Mucosa of gallbladder (tissue), 1 donor: ENCODE data around the gene P2RY8. TPM values are rescaled to one million over a fixed set of nuclear protein-coding genes. Genes with fewer than 3 reads are reported as not detected.
A peak's percentile ranks its signal among the peaks of the same experiment; 100 is the strongest.
"Not testable (repeated sequence)": the region's sequence is repeated elsewhere in the genome, so short reads cannot be mapped to it uniquely, and the experiment has no call there.

Source experiments
- DNase-seq: peaks from one replicate; pipeline ENCODE4 v3.0.0-alpha.2; 2020; ENCODE audit warnings: low spot score
- total RNA-seq: library from RNA; stranded (reverse); gene quantifications from one replicate; pipeline ENCODE4 v1.2.1, GENCODE V29; 2021
- donor health status: DM: no; HTN: no; CAD: no.

P2RY8 gene
- total RNA-seq, 1 donor from 2014 or later, result 2.3 TPM

DNA sequence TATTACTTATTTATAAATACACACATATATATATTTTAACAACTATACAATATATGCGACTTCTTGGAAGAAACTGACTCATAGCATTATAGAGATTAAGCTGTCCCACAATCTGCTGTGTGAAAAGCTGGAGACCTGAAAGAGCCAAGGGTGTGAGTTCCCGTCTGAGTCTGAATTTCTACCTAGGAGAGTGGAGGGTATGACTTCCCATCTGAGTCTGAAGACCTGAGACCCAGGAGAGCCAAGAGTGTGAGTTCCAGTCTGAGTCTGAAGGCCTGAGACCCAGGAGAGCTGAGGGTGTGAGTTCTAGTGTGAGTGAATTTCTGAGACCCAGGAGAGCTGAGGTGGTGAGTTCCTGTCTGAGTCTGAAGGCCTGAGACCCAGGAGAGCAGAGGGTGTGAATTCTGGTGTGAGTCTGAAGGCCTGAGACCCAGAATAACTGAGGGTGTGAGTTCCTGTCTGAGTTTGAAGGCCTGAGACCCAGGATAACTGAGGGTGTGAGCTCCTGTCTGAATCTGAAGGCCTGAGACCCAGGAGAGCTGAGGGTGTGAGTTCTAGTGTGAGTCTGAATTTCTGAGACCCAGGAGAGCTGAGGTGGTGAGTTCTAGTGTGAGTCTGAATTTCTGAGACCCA, 8.9 kb upstream of the P2RY8 start:
- no peak for DNase-seq

DNA sequence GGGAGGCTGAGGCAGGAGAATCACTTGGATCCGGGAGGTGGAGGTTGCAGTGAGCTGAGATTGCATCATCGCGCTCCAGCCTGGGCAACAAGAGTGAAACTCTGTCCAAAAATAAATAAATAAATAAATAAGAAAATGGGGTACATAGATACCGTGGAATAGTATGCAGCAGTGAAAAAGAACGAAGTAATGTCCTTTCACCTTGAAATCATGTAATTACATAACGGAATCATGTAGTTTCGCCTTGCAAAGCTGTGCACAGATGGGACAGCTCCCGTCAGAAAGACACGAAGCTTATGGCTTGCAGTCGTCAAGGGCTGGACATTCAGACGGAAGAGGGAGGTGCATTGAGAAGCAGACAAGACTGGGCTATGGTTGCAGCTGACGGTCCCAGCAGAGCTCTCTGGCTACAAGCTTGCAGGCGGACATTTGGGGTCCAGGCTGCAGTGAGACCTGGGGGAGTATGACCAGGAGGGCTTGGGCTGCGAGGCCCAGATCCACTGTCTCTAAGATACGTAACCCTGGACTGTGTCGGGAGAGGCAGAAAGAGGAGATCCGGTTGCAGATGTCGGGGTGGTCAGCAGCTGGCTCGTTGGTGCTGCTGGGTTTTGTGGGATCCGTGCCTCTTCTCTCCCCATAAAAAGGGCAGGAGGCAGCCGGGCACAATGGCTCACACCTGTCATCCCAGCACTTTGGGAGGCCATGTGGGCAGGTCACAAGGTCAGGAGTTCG, 6.2 kb upstream of the P2RY8 start:
- DNase-seq, result peak; percentile 4

DNA sequence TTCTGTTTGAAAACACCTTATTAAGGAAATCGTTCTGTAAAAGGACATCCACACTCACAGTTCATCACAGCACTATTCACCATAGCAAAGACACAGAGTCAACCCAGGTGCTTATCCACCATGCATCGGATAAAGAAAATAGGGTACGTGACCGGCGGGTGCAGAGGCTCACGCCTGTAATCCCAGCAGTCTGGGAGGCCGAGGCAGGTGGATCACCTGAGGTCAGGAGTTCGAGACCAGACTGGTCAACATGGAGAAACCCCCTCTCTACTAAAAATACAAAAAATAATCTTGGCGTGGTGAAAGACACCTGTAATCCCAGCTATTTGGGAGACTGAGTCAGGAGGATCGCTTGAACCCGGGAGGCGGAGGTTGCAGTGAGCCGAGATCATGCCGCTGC, 2.2 kb upstream of the P2RY8 start:
- not testable (repeated sequence) for DNase-seq

DNA sequence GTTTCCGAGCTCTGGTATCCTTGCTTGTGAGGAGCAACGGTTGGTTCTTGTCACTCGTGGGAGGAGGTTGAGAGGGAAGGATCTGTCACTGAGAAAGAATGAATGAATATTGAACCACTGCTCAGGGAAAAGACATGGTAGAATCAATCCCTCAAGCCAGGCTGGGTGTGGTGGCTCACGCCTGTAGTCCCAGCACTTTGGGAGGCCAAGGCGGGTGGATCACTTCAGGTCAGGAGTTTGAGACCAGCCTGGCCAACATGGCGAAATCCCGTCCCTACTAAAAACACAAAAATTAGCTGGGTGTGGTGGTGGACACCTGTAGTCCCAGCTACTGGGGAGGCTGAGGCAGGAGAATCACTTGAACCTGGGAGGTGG, 718 bp upstream of the P2RY8 start:
- not testable (repeated sequence) for DNase-seq

DNA sequence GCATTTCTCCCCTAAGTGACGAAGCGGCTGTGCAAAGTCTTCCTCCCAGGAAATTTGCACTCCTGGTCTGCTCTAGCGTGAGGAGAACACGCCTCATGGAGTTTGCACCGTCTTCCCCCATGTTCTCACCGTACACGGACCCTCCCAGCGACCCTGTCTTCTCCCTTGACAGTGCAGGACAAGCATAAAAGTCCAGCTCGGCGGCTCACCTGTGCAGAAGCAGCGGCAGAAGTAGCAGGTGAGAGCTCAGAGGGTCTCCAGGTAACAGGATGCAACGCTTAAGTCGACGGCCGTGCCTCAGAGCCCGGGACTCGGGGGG, 314 bp downstream of the P2RY8 start:
- DNase-seq, result no peak

DNA sequence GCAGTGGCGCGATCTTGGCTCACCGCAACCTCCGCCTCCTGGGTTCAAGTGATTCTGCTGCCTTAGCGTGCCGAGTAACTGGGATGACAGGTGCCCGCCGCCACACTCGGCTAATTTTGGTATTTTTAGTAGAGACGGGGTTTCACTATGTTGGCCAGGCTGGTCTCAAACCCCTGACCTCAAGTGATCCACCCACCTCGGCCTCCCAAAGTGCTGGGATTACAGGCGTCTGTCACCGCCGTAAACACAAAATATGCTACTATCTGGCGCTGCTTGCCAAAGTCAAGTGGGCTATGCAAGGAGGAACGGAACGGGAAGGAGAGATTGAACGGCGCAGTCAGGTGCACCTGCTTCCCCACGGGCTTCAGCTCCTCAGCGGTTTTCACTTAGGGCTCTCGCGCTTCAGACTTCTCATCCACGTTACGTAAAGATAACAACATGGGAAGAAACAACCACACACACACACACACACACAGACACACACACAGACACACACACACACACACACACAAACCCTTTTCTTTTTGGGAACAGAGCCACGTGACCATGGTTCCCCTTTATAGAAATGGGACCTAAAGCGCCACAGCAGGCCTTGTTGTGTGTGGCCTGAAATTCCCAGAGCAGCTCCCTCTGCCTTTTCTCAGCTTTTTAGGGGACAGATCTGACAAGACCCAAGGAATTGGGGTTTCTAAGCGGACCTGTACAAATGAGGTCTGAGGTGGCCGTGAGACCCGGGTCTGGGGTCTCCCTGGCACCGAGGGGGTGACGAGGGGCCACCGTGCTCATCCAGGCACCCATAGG, 1.5 kb downstream of the P2RY8 start:
- peak; percentile 40 for DNase-seq

DNA sequence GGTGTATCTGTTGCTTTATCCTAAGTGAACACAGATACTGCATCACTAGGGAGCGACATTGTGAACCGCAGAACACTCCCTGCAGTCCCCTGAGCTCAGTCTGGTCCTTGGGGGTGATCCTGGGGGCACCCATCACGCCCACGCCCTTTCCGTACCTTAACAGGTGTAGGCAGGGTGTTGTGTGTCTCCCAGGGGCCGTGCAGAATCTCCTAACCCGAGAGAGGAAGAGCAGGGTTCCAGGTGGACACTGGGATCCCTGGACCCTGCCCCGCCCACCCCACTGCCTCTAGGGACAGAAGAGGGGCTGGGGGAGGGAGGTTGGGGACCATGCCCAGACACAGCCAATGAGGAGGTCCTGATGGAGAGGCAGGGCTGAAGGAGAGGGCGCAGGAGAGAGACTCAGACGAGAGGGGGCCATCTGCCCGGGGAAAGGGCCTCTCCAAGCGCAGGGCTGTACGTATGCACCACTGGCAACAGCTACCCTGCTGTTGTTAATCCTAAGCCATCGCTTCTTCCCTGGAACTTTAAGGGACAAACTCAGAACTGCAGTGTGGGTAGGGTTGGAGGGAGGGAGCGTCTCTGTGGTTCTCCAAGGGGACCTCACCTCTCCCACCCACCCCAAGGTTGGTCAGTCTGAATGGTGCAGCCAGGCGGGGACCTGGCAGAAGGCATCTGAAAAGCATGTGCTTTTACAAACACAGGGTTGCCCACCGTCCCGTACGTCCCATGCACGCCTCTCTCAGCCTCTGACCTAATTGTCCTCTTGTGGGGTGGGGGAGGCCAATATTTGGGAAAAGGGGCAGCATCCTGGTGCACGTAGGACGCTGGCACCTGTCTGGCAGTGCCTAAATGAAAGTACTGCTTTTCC, 2.5 kb downstream of the P2RY8 start:
- no peak for DNase-seq

DNA sequence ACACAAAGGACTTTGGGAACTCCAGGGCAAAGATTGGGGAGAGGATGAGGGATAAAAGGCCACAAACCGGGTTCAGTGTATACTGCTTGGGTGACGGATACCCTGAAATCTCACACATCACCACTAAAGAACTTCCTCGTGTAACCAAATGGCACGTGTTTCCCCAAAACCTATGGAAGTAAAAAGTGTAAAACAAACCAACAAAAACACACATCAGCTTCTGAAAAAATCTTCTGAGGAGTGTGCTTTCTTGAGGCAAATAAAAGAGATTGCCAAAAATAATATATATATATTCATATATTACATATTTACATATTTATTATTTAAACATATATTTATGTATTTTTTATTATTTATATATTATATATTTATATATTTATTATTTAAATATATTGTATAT, 3.9 kb downstream of the P2RY8 start:
- no peak for DNase-seq

DNA sequence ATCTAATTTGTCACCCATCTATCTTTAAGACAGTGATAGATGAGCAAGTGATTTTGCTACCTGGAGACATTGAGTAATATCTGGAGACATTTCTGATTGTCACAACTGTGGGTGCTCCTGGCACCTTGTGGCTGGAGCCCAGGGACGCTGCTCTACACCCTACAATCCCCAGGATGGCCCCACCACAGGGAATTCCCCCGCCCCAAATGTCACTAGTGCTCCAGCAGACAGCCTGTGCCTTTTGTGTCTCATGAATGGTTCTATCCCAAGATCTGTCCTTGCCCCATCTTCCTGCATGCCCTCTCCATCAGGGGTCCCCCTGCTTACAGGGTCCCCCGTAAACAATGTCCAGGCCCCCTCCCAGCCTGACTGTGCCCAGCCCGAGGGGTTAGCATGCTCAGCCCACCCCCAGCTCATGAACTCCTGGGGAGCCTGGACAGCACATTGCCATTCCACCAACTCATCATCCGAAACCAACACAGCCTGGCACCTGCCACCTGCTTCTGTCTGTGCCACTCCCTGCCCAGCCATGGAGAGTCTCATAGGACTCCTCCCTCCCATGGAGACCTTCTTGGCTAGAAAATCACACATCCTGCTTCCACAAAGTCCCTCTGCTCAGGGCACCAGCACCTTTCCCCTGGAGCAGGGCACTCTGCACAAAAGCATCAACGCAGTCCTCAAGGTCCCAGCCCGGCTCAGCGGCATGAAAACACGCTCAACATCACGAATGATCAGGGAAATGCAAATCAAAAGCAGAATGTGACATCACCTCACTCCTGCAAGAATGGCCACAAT, 5.7 kb downstream of the P2RY8 start:
- peak; percentile 5 for DNase-seq

DNA sequence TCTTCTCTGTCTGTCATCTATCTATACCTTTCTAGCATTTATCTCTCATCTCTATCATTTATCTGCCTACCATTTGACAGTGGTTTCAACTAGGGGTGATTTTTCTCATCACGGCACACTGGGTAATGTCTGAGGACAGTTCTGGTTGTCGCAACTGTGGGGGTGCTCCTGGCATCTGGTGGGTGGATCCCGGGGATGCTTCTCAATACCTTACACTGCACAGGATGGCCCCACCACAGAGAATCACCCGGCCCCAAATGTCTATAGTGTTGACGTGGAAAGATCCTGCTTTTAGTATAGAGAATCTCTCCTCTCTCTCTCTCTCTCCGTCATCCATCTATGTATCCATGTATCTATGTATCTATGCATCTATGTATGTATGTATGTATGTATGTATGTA, 7.2 kb downstream of the P2RY8 start:
- no peak for DNase-seq

DNA sequence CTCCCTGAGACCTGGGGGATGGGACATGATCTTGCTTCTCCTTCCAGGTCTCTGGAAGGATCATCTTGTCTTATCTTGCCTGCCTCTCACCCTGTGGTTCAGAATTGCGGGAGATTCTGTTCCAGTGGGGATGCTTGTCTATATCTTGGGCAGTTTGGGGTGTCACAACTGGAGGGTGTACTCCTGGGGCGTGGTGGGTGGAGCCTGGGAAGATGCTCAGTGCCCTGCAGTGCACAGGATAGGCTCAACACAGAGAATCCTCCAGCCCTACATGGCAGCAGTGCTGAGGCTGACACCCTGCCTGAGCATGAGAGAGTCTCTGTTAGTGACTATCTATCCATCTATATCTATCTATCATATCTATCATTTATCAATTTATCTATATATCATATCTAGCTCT, 7.7 kb downstream of the P2RY8 start:
- DNase-seq, result no peak

DNA sequence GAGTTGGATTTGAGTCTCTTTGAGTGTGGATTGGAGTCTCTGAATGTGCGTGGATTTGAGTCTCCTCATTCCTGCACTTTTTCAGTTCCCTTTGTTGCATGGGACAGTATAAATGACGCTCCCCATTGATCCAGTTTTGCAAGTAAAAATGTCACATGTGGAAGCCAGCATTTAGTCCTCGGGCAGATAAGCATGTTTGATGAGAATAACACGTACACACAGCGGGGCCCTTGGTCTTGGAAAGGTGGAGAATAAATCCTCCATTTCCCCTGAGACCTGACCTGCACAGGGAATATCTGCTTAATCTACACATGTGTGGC, 8.1 kb downstream of the P2RY8 start:
- no peak for DNase-seq

DNA sequence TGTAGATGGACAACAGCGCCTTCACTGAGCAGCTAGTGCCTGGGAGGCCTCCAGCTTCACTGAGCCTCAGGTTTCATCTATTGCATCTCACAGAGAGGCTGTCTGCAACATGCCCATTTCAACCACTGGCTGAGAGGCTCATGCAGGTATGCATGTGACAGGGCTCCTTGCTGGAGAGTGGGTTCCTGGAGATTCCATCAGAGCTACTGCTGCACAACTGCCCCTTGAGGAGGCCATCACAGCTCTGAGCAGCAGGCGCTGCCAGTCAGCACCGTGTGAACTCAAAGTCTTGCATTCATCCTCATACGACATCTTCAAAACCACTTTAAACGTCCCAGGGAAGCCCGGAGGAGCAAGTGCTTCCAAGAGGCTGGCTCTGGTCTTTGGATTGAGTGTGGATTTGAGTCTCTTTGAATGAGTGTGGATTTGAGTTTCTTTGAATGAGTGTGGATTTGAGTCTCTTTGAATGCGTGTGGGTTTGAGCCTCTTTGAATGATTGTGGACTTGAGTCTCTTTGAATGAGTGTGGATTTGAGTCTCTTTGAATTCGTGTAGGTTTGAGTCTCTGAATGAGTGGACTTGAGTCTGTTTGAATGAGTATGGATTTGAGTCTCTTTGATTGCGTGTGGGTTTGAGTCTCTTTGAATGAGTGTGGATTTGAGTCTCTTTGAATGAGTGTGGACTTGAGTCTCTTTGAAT, 8.7 kb downstream of the P2RY8 start:
- DNase-seq, result no peak

DNA sequence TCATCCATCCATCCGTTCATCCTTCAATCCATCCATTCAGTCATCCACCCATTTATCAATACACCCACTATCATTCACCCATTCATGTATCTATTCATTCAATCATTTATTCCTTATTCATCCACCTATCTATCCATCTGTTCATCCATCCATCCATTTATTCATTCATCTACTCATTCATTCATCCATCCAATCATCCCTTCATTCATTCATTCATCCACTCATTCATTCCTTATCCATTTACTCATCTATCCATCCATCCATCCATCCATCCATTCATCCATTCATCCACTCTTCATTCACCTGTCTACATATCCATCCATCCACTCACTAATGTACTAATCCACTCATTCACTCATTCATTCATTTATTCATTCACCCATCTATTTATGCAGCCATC, 9.5 kb downstream of the P2RY8 start:
- no peak for DNase-seq

DNA sequence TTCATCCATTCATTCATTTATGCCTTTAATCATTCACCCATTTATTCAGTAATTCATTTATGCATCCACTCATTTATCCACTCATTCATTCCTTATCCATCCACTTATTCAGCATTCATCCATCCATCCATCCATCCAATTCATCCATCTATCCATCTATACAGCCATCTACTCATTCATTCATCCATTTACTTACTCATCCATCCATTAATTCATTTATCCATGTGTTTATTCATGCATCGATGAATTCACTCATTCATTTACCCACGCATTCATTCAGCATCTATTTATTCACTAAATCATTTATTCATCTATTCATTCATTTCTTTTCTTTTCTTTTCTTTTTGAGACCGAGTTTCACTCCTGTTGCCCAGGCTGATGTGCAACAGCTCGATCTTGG, 10.4 kb downstream of the P2RY8 start:
- no peak for DNase-seq

DNA sequence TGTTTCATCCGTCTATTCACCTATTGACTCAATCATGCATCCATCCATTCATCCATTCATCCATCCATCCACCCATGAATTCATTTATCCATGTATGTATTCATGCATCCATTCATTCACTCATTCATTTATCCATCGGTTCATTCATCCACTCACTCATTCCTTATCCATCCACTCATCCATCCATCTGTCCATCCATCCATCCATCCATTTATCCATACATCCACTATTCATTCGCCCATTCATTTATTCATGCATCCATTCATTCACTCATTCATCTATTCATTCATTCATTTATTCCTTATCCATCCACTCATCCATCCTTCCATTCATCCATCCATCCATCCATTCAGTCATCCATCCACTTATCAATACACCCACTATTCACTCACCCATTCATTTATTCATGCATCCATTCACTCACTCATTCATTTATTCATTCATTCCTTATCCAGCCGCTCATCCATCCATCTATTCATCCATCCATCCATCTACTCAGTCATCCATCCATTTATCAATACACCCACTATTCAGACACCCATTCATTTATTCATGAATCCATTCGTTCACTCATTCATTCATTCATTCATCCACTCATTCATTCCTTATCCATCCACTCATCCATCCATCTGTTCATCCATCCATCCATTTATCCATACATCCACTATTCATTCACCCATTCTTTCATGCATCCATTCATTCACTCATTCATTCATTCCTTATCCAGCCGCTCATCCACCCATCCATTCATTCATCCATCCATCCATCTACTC, 11.2 kb downstream of the P2RY8 start:
- no peak for DNase-seq

DNA sequence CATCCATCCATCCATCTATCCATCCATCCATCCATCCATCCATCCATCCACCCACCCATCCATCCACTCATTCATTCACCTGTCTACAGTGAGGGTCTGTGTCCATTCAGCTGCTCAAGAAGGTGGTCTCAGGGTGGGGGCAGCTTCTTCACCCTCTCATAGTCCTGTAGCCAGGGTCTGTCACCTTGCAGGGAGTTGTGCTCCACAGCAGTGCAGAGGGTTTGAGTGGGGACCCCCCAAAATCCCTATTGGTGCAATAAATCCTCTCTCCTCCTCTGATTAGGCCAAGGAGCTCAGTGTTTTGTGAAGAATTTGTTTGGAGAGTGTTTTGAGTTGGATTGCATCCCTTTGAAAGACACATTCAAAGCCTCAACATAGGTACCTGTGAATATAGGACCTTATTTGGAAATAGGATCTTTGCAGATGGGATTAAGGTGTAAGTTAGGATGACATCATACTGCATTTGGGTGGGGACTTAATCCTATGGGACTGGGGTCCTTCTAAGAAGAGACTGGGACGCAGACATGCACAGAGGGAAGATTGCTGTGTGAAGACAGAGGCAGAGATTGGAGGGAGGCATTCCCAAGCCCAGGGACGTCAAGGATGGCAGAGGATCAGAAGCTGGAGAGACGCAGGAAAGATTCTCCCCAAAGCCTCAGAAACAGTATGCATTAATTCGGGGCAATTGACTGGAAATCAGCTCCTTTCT, 12.0 kb downstream of the P2RY8 start:
- no peak for DNase-seq

DNA sequence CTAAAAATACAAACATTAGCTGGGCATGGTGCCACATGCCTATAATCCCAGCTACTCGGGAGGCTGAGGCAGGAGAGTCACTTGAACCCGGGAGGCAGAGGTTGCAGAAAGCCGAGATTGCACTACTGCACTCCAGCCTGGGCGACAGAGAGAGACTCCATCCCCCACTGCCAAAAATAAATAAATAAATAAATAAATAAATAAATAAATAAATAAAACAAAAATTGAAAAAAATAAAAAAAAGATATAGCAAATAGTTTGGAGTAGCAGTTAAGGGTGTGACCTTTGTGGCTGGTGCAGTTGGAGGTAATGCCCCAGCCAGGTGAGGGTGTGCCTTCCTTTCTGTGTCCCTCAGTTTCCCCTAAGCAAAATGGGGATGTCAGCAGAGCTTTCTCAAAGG, 14.1 kb downstream of the P2RY8 start:
- DNase-seq, result not testable (repeated sequence)

DNA sequence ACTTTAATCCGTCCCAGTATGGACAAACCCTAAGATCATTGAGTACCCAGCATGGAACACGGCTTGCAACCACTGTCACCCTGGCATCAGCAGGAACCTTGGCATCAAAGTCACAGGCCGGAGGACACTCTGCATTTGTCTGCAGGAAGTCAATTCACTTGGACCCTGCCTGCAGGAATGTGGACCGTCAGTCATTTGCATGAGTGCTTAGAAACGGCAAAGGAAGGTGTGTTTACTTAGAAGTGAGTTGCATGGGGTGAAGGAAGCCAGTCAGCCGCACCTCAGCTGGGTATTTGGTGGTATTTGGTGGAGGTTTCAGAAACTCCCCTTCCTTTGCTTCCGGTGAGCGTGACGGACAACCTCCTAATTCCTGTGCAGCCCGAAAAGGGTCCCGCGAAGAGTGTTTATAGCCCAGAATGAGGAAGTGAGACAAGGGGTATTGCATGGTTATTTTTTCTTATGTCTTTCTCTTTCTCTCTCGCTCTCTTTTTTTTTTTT, 15.5 kb downstream of the P2RY8 start:
- no peak for DNase-seq
